ENCODE results near the gene MAOA. TPM values are rescaled to one million over a fixed set of nuclear protein-coding genes. Genes with fewer than 3 reads are reported as not detected.
"Not testable (repeated sequence)": the region's sequence is repeated elsewhere in the genome, so short reads cannot be mapped to it uniquely, and the experiment has no call there.

Gene MAOA
- polyA plus RNA-seq, 1 donor from 2014 or later: 1.3 TPM

- no peaks in the 10 kb centered on the region for H3K36me3 ChIP-seq (ENCODE audit: insufficient read depth, low read length)
- no peaks in the 10 kb centered on the region for H4K20me1 ChIP-seq (ENCODE audit: insufficient read depth)
- H3F3A ChIP-seq (ENCODE audit: insufficient read depth, low read length, poor library complexity, severe bottlenecking): no peaks in the 10 kb centered on the region
- H3K9ac ChIP-seq (ENCODE audit: low read length): no peak overlapping the region
- no peaks in the 10 kb centered on the region for H3K9me2 ChIP-seq (ENCODE audit: insufficient read depth, low read length)
- no peaks in the 10 kb centered on the region for H3K9me3 ChIP-seq (ENCODE audit: low read length)
- no peak overlapping the region for H3K4me3 ChIP-seq (ENCODE audit: low read length)
- H3K27ac ChIP-seq (ENCODE audit: low read length): no peak overlapping the region
- no peaks in the 10 kb centered on the region for H3K79me2 ChIP-seq (replicated peaks; ENCODE audit: insufficient read depth, low read length)
- no peaks in the 10 kb centered on the region for H3K27me3 ChIP-seq (ENCODE audit: insufficient read depth, low read depth, low read length)
- no peak overlapping the region for H3K4me2 ChIP-seq (ENCODE audit: low read length)
- no peak overlapping the region for H2AFZ ChIP-seq (ENCODE audit: low read depth, low read length)
- no peak for TF ChIP-seq TAF1 (IDR thresholded peaks at IDR 0.05; ENCODE audit: low read depth)
- TF ChIP-seq REST (IDR thresholded peaks at IDR 0.05; ENCODE audit: borderline replicate concordance): no peak
- TF ChIP-seq EZH2 (IDR thresholded peaks at IDR 0.05; ENCODE audit: borderline replicate concordance, insufficient read depth, low read length, poor library complexity, severe bottlenecking): no peak
- TF ChIP-seq SMC3 (conservative IDR thresholded peaks at IDR 0.05; ENCODE audit: poor library complexity): no peak
These were observed 8.6 kb downstream of the MAOA start for GRCh38 chrX:43664708-43665107.

- no peak overlapping the region for H3K27ac ChIP-seq (ENCODE audit: low read length)
- no peaks in the 10 kb centered on the region for H4K20me1 ChIP-seq (ENCODE audit: insufficient read depth)
- no peaks in the 10 kb centered on the region for H3K27me3 ChIP-seq (ENCODE audit: insufficient read depth, low read depth, low read length)
- no peak overlapping the region for H2AFZ ChIP-seq (ENCODE audit: low read depth, low read length)
- no peaks in the 10 kb centered on the region for H3K9me3 ChIP-seq (ENCODE audit: low read length)
- H3K4me3 ChIP-seq (ENCODE audit: low read length): no peak overlapping the region
- H3K9ac ChIP-seq (ENCODE audit: low read length): no peak overlapping the region
- H3K36me3 ChIP-seq (ENCODE audit: insufficient read depth, low read length): no peaks in the 10 kb centered on the region
- no peaks in the 10 kb centered on the region for H3K79me2 ChIP-seq (replicated peaks; ENCODE audit: insufficient read depth, low read length)
- H3F3A ChIP-seq (ENCODE audit: insufficient read depth, low read length, poor library complexity, severe bottlenecking): no peaks in the 10 kb centered on the region
- TF ChIP-seq RAD21 (conservative IDR thresholded peaks at IDR 0.05): no peak
- TF ChIP-seq EZH2 (IDR thresholded peaks at IDR 0.05; ENCODE audit: borderline replicate concordance, insufficient read depth, low read length, poor library complexity, severe bottlenecking): no peak
- TF ChIP-seq EP300 (conservative IDR thresholded peaks at IDR 0.05; ENCODE audit: poor library complexity, severe bottlenecking): no peak
- no peak for TF ChIP-seq CTCF (IDR thresholded peaks at IDR 0.05; ENCODE audit: poor library complexity, severe bottlenecking)
- no peak for TF ChIP-seq REST (IDR thresholded peaks at IDR 0.05; ENCODE audit: borderline replicate concordance)
- no peak for TF ChIP-seq TAF1 (IDR thresholded peaks at IDR 0.05; ENCODE audit: low read depth)
- TF ChIP-seq POLR2AphosphoS5 (IDR thresholded peaks at IDR 0.05): no peak
- TF ChIP-seq SMC3 (conservative IDR thresholded peaks at IDR 0.05; ENCODE audit: poor library complexity): no peak
- no peak for TF ChIP-seq MXI1 (conservative IDR thresholded peaks at IDR 0.05; ENCODE audit: poor library complexity, severe bottlenecking)
- no peak overlapping the region for H3K4me2 ChIP-seq (ENCODE audit: low read length)
- no peaks in the 10 kb centered on the region for H3K9me2 ChIP-seq (ENCODE audit: insufficient read depth, low read length)
These were observed 10.3 kb downstream of the MAOA start for GRCh38 chrX:43666311-43666912.

- H3K9ac ChIP-seq (ENCODE audit: low read length): not testable (repeated sequence)
These were observed 20.0 kb downstream of the MAOA start for GRCh38 chrX:43675965-43676628.

More at GRCh38 chrX:43675965-43676628, 20.0 kb downstream of the MAOA start:
- not testable (repeated sequence) for H3K9me3 ChIP-seq (ENCODE audit: low read length); H3K9me2 ChIP-seq (ENCODE audit: insufficient read depth, low read length); H3K4me3 ChIP-seq (ENCODE audit: low read length); H3K27ac ChIP-seq (ENCODE audit: low read length); H3K79me2 ChIP-seq (replicated peaks; ENCODE audit: insufficient read depth, low read length); H3K36me3 ChIP-seq (ENCODE audit: insufficient read depth, low read length); H3K4me2 ChIP-seq (ENCODE audit: low read length); H3F3A ChIP-seq (ENCODE audit: insufficient read depth, low read length, poor library complexity, severe bottlenecking); H2AFZ ChIP-seq (ENCODE audit: low read depth, low read length); H3K27me3 ChIP-seq (ENCODE audit: insufficient read depth, low read depth, low read length); H4K20me1 ChIP-seq (ENCODE audit: insufficient read depth)
